Activated CD4-positive, alpha-beta T cell treated with anti-CD3 and anti-CD28 coated beads for 24 hours (primary cell): ENCODE results near the gene AUH.
"Not testable (repeated sequence)": the region's sequence is repeated elsewhere in the genome, so short reads cannot be mapped to it uniquely, and the experiment has no call there.

Experiments used
- DNase-seq, 2 donors: peaks; one replicate each; pipeline ENCODE4 v3.0.0-alpha.2; 2020; ENCODE audit warnings: low read depth in 2 of 2

Gene AUH, protein sequence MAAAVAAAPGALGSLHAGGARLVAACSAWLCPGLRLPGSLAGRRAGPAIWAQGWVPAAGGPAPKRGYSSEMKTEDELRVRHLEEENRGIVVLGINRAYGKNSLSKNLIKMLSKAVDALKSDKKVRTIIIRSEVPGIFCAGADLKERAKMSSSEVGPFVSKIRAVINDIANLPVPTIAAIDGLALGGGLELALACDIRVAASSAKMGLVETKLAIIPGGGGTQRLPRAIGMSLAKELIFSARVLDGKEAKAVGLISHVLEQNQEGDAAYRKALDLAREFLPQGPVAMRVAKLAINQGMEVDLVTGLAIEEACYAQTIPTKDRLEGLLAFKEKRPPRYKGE

DNA sequence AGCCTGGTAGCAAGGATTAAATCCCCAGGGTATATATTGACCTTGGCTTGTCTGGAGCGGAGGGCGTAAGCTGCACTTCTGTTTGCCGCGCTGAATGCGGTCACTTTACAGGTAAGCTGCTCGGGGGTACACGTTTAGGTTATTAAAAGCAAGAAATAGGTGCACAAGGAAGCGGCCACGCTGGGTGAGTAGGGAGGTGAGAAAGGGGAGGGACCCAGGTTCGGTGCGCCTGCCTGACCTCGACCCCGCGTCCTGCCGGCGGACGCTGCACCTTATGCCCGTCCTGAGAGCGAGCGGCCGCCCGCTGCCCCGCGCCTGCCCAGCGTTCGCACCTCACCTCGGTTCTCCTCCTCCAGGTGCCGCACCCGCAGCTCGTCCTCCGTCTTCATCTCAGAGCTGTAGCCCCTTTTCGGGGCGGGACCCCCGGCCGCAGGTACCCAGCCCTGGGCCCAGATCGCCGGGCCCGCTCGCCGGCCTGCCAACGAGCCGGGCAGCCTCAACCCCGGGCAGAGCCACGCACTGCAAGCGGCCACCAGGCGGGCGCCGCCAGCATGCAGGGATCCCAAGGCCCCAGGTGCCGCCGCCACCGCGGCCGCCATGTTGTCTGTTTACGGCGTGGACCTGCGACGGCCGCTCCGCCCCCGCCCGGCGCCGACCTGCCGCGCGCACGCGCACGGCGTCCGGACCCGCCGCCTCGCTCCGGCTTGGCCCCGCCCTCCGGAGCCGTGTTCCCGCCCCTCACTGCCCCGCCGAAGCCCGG, at the start of gene AUH:
TSS of gene AUH (minus strand) at position 628 of the 760 bp plus-strand sequence. CDS start at position 599, 29 bp downstream.
- DNase-seq = peak; percentile 73 to 80

DNA sequence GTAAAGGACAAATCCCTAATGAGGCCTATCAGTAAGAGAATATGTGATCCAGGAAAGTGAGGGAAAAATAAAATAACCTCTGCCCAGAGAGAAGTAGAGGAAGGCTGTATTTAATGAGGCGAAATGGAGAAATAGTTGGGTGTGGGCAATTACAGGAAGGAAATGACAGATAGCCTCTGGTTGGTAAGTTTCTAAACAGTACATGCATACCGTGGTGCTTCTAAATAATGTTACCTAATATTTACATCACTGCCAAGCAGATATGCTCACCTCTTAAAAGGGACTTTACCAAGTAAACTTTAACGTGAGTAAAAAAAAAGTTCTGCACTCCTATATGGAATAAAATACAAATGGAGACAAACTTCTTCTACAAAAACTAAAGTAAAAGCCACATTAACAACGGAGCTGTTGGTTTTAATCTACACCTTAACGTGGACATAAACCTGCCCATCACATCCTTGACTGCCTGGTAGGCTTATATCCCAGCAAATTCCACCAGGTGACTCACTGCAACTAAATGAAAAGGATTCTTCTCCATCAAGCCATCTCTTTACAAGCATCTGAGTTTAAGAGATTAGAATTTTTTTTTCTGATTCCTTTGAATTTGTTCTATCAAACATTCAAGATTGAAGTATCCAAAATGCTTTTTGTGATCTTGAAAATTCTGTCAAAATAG, 49.5 kb upstream of the AUH start:
- DNase-seq = no peak

DNA sequence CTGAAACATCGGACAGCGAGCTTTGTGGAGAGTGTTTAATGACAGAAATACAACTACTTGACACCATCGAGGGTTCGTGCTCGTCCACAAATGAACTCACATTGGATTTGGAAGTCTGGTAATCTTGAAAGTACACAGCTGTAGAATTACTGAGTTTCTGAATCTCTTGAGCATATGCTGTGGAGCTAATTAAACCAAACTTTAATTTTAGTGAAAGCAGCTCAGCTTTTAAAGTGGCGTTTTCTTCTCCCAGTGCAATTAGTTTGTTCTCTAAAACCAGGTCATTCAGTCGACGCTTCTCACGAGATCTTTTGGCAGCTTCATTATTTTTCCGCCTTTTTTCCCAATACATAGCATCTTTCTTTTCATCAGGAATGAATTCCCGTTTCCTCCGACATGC, 48.4 kb upstream of the AUH start:
- no peak for DNase-seq

DNA sequence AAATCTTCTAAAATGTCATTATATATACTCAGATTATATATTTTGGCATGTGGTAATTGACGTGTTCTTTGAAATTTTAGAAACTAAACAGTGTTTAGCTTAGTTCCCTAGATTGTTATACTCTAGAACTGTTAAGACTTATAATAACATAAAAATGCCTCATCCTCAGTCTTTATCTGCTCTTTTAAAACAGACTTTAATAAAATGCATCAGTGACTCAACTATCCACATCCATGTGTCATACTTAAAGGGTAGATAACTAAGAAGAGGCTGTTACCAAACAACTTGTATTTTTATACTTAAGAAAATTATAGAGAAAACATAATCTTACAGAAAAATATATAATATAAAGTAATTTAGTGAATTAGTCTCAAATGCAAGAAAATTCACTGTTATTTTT, 46.8 kb upstream of the AUH start:
- DNase-seq = no peak

DNA sequence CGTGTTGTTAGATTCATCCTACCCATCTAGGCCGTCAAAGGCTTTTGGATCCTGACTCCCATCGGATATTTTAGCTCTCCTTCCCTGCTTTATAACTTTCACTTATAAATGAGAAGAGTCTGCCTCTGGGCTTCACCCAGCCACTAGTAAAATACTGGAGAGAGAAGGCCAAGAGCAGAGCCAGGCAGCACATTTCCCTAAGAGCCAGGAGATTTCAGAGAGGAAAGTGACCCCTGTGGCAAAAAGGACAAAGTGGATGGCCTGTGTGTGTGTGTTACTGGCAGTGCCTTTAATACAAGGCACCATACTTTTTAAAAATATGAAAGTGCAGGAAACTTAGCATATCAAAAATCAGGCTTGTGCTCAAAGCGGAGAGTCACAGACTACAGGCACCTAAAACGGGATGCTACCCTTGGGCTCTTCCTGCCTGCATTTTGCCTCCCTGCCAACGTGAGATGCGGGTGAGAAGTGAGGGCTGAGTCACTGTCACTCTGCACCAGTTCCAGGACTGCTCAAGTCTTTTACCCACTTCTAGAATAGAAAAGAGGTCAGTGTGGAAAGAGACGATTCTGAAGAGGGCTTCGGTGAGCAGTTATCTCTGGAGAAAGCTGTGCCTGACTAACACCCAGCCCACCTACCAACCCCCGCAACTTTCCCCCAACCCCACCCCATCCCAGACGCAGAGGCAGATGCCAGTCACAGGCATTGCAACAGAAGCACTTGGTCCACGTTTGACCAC, 46.0 kb upstream of the AUH start:
- DNase-seq = no peak

DNA sequence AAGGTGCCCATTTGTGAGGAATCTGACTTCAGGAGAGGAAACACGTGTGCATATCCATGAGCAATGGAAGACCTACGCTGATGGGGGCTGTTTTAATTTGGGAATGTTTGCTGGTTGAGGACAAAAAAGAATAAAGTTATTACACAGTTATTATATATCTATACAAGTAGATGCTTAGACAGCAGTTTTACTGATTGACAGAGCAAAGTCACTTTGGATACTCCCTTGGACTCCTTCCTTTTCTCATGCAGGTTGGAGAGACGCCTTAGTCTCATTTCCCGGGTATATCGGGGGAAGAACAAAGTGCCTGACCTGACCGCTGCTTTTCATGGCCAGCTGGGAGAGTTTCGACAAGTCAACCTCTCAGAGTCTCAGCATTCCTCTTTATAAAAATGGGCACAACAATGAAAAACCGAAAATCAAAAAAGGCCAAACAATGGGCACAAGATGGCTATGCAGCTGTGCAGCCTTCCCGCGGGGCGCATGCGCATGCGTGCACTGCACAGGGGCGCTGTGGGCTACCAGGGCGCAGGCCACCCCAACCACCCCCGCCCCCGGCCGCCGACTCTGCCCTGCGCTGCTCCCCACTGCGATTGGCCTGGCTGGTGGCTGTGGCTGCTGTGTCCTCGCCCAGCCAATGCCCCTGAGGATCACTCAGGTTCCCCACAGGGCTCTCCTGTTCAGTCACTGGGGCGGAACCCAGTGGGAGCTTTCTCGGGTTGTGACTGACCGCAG, 43.8 kb upstream of the AUH start:
- DNase-seq = no peak

DNA sequence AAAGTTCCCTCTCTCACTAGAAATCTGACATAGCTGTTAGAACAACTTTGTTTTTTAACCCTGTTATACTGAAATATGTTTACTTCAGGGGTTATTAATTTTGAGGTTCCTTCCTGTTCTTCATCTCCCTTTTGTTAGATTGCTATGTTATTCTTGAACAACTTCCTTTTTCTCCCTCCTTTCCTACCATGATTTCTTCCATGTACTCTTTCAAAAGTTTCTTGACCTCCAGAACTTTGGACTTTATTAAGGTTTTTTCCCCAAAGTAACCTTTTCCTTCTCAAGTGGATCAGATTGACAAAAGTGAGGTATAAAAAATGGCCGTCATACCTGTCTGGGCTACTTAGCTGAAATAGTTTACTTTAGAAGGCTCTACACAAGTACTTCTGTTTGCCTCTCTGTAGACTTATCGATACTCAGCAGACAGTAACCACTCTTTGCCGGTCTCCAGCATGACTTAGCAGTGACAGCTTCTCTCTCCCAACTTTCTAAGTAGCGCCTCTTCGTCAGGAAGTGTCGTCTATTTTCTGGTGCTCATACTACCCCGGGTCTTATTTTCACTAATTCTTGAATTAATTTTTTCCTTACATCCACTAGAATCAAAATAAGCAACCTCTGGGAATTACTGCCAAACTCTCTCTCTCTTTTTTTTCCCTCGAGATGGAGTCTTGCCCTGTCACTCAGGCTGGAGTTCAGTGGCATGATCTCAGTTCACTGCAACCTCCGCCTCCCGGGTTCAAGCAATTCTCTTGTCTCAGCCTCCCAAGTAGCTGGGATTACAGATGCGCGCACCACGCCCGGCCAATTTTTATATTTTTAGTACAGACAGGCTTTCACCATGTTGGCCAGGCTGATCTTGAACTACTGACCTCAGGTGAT, 42.2 kb upstream of the AUH start:
- DNase-seq = no peak

DNA sequence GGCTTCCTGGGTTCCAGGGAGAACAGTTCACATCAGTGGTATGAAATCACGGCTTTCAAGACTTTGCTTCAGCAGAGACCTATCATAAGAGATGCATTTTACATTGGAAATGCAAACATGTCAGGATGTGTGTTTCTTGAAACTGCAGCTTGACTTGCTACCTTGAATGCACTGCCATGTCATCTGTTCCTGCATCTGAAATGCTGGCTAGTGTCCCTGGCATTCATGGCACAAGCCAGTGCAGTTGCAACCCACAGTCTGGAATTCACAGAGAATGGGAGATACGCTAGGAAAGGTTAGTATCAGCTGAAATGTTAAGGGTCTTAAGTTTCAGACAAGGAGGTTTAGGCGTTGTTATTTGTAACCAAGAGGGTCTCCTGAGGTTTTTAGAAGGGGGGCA, 37.2 kb upstream of the AUH start:
- no peak for DNase-seq

DNA sequence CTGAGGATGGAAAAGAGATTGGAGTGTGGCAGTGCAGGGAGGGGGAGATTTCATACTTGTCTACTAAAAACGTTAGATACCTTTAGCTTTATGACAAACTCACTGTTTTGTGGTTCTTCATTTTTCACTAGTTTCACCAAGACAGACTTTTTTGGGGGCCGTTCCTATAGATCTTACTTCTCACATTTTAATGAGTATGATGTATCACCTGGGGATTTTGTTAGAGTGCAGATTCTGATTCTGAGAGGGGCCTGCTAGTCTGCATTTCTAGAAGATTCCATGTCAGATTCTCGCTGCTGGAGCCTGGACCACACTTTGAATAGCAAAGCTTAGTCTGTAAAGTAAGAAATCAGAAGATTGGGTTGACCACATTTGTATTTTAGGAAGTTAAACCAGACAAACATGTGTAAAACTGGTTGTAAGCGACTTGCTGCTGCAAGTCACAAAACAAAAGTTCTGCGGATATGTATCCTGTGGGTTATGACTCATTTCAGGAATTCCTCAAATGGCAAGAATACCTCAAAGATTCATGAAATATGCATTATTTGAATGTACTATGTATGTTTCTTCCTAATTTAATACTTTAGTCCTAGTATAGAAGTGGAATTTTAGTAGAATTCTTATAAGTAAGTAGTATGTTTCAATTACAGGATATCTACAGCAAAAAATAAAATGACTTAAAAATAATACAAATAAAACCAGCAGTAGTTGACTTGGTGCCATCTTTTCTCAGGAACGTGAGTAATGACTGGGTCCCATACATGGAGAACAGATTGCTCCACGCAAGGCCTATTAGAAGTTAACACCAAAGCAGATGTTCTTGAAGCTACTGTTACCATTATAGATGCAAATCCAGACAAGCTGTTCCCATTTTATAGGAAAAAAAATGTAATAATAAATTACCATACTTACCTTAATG, 34.1 kb upstream of the AUH start:
- no peak for DNase-seq

DNA sequence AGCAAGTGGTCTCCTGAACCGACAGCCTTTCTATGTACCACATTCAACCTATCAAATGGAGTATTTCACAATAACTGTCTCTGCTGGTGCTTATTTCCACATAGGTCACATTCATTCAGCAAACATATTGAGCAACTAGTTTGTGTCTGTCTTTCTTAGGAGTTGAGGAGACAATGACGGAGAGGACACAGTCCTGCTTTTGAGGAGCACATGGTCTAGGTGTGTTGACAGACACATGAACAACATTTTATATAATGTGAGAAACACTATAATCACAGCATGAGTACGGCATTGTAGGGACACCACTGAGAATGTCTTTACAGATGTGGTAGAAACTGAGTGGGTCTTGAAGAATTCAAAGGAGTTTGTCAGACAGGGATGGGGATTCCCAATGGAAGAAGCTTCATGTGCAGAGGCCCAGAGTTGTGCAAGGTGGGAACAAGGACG, 33.4 kb upstream of the AUH start:
- DNase-seq = no peak

DNA sequence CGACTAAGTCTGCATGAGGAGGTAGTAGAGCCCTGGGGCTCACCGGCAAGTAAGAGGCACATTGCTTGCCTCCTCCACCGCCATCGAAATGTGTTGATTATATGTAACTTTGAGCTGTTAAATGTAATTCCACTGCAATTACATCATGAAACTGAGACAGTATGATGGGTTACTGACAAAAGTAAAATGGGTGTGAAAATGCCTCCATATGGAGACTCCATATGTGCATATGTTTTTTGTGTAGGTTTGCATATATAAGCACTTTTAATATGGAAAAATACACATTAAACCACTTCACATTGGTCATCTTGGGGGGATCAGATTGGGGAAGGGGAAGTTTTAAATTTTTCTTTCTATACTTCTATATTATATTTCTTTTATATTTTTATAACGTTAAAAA, 32.1 kb upstream of the AUH start:
- DNase-seq = no peak

DNA sequence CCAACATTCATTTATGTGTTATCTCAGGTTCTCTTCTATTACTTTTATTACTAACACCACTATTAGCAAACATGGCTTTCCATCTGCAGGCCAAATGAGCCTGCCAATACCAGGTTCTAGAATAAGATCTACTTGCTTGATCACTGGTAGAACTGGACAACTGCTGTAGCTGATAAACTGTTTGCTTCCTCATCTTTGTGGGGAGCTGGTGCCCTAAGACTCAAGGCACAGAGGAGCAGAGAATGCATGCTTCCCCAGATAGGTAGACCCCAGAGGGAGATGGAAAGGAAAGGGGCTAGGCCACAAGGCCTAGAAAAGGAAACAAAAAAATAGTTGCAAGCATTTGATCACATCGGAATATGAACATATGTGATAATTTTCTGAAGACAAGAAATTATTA, 30.7 kb upstream of the AUH start:
- DNase-seq = no peak

DNA sequence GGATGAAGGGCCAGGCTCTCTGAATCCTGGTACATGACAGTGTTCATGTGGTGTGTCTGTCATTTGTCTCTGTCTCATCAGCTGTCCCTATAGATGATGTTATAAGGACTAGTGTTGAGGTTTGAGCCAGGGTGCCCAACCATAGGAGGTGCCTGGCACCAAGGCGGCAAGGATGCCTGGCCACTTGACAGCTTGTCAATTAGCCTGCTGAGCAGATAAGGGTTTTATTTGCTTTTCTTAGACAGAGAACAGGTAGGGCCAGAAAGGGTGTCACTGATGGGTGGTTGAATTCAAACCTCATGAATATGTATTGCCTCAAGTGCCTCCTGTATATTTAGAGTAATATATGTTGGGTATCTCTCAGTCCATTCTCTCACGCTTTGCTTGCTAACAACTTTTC, 30.1 kb upstream of the AUH start:
- no peak for DNase-seq

DNA sequence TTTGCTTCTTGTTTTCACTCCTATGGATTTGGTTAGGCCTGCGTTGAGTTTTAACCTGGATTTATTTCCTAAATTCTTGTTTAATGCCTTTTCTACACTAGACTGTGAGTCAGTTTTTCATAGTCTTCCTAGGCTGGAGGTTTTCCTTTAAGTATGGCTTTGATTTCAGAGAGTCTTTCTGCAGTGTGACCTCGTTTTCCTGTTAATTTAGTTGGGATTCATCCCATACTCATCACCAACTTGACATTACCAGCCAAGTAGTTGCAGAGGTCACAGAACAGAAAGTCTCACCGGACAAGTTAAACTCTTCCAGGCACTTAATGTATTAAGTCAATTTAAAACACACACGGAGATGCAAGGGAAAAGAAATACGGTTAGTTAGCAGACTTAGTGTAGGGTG, 29.7 kb upstream of the AUH start:
- DNase-seq = no peak

DNA sequence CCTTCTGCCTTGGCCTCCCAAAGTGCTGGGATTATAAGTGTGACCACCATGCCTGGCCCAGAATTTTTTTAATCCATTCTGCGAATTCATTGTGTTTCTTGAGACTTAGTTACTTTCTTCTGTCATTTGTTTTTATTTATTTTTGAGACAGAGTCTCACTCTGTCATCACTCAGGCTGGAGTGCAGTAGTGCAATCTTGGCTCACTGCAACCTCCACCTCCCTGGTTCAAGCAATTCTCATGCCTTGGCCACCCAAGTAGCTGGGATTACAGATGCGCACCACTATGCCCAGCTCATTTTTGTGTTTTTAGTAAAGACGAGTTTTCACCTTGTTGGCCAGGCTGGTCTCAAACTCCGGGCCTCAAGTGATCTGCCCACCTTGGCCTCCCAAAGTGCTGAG, 28.0 kb upstream of the AUH start:
- not testable (repeated sequence) for DNase-seq

DNA sequence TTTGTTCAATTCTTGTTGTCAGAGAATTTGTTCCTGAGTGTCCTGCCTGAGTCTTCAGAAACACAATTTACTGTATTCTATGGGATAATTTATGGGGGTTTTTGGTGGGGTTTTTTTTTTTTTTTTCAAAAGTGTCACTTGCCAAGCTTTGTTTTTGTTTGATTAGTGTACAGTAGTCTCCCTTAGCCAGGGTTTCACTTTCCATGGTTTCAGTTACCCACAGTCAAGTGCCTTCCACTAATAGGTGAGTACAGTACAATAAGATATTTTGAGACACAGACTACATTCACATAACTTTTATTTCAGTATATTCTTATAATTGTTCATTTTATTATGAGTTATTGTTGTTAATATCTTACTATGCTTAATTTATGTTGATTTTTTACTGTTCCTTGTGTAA, 25.0 kb upstream of the AUH start:
- no peak for DNase-seq

DNA sequence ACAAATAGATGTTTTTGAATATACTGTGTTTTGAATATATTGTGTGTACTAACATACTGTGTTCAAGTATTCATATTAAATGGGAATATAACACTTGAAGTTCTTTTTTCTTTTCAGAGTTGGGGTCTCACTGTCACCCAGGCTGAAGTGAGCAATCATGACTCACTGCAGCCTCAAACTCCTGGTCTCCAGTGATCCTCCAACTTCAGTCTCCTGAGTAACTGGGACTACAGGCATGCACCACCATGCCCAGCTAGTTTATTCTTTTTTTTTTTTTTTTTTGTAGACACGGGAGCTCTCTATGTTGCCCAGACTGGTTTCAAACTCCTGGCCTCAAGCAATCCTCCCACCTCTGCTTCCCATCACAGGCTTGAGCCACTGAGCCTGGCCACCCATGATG, 23.2 kb upstream of the AUH start:
- DNase-seq = no peak

DNA sequence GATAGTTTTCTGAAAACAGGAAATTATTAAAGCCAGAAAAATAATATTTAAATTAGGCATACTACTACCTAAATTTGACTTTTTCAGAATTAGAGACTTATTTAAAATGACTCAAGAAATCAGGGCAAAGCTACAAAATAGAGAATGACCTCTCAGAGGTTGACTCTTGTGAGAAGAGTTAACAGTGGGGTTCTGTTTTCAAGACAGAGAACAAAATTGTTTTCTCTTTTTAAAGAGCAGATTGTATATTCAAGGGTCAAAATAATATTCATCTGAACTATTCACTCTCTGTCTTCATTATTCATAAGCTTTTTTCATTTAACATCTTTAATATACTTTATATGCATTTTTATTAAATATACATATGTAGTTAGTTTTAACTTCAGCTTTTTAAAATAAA, 21.9 kb upstream of the AUH start:
- no peak for DNase-seq

DNA sequence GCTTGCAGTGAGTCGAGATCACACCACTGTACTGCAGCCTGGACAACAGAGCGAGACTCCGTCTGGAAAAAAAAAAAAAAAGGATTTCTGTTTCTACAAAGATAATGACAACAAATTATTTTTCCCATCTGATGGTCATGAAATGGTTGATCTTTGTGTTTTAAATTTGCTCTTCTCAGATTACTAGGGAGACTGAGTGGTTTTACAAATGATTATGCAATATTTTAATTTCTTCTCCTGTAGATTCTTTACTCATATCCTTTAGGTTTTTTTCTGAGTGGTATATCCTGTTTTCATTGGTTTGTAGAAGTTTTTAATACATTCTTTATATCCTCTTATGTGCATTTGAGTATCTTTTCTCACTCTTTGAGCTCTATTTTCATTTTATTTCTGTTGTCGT, 20.6 kb upstream of the AUH start:
- no peak for DNase-seq
